HG02981 (cell line): ENCODE data around the gene CDC73.

ENCODE experiments used
- ATAC-seq: cut with Tn5 transposase; IDR thresholded peaks from one replicate; pipeline ENCODE4 v1.9.1; 2021; ENCODE audit warnings: mild to moderate bottlenecking, moderate library complexity; ENCODE audit not compliant: unreplicated experiment

CDC73 gene

DNA sequence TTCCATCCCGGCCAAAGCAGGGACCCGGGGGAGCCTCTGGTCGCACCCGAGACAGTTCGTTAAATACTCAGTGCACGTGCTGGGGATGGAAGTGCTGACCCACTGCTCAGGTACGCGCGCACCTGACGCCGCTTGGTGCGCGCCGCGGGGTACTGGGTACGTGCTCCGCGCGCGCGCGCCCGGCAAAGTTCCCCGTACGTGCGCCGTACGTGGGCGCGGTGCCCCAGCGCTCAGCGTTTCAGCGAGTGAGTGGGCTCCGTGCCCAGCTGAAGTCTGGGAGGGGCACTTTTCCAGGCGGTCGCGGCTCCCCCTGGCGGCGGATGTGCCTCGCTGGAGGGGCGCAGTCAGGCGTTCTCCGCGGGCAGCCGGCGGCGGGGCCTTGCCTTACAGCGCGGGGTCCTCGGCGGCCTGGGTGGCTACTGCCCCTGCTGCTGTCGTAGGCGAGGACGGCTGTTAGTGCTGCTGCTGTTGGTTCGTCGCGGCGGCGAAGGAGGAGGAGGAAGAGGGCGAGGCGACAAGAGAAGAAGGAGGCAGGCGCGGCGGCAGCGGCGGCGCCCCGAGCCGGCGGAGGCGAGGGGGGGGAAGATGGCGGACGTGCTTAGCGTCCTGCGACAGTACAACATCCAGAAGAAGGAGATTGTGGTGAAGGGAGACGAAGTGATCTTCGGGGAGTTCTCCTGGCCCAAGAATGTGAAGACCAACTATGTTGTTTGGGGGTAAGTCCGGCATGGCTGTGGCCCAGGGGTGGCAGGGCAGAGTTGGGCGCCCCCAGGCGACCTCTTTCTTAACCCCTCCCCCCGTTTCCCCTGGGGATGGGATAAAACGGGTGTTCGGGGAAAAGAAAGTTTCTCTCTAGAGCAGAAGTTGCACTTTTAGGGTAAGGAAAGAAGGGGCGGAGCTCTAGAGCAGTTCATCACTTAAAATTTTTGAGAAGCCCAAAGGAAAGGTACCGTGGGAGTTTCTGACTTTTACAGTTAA is at the start of gene CDC73:
Gene CDC73, plus strand, starts transcription at position 416 of the 978 bp plus-strand sequence. Its CDS starts 170 bp downstream, at position 586.
- ATAC-seq = peak; percentile 93

DNA sequence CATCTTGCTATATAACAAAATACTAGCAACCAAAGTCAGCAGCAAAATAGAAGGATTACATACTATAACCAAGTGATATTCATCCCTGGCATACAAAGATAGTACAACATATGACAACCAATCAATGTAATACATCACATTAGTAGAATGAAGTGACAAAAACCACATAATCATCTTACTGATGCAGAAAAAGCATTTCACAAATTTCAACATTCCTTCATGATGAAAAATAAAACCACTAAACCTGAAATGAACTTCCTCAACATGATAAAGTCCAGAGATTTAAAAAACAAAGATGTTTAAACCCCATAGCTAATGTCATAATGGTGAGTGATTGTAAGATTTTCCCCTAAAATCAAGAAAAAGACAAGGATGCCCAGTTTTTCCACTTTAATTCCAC is 43.8 kb upstream of the CDC73 start:
- ATAC-seq = no peak

DNA sequence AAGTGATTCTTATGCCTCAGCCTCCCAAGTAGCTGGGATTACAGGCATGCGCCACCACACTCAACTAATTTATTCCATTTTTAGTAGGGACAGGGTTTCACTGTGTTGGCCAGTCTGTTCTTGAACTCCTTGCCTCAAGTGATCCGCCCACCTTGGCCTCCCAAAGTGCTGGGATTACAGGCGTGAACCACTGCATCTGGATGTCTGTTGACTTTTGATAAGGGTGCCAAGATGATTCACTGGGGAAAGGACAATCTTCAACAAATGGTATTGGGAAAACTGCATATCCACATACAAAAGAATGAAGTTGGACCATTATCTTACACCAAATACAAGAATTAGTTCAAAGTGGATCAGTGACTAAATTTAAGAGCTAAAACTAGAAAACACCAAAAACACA is 42.6 kb upstream of the CDC73 start:
- ATAC-seq = no peak

DNA sequence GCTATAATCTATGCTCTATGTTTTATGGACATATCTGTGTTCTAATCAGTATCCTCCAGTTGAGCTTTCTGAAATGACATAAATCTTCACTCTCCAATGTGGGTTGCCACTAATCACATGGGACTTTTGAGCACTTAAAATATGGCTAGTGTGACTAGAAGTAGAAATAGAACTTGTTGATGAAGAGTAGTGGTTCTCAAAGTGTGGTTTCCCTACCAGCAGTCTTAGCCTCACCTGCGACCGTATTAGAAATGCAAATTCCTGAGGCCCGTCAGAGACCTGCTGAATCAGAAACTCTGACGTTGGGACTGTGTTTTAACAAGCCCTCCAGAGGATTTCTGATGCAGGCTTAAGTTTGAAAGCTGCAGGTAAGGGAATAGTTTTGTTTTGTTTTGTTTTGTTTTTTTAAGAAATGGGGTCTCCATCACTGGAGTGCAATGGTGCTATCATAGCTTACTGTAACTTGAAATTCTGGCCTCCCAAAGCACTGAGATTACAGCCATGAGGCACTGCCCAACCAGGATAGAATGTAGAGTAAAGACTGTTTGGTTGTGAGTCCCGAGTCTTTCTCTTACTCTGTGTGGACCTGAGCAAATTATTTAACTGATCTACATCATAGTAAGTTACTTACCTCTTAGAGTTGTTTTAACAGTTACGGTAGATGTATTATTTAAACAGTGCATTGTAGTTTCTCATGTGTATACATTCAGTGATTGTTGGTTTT is 38.3 kb upstream of the CDC73 start:
- peak; percentile 97 for ATAC-seq

DNA sequence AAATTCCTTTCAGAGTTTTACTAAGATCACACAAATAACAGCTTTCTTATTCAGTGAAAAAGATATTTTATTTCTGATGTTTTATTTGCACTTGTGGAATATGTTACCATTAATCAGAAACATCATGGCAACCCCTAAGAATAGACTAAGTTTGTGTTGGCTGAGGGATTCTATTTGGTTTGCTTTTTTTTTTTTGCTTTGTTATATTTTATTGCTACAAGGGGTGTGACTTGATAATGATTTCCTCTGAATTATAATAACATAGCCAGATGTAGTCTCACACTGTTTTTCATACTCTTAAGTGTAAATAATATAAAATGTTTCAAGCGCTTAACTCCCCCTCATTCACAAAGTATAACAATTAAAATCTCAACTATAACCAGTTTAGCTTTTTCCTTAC is 36.6 kb upstream of the CDC73 start:
- no peak for ATAC-seq

DNA sequence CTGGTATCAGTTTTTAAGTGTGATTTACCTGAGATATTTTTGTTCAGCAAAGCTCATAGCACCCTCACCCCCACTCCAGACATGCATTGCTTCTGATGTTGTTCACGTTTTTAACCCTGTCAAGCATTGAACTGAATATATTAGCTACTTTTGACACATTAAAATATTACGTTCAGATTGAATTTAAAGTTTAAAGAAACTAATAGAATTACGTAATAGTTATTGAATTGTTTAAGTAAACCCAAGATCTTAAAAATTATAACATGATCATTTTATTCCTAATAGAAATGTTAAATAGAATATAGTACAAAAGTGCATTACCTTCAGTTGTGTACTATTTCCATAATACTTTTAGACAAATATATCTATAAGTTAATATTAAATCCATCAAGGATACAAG is 35.5 kb upstream of the CDC73 start:
- no peak for ATAC-seq

DNA sequence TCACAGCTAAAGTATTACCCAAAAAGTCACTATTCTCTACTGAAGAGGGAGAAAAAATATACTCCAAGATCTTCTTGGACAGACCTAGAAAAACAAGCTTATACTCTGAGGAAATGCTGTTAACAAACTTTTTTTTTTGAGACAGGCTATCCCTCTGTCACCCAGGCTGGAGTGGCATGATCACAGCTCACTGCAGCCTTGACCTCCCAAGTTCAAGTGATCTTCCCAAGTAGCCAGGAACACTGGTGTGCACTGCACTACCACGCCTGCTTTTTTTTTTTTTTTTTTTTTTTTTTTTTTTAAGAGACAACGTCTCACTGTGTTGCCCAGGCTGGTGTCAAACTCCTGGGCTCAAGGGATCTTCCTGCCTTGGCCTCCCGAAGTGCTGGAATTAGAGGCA is 33.9 kb upstream of the CDC73 start:
- ATAC-seq = no peak

DNA sequence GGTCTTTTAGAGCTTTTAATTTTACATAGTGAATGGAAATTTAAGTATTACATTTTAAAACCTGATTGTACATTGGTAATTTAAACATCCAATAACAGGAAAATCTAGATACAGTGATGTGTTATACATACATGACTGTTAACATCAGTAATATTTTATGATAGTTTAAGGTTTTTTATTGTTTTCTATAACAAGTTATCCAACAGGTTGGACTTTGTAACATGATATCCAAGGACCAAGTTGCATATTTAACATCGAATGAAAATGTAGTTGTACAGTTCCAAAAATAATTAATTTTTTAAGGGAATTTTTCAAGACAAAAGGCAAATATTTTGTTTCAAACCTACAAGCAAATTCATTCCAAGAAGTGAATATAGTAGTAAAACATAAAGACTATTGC is 31.0 kb upstream of the CDC73 start:
- no peak for ATAC-seq

DNA sequence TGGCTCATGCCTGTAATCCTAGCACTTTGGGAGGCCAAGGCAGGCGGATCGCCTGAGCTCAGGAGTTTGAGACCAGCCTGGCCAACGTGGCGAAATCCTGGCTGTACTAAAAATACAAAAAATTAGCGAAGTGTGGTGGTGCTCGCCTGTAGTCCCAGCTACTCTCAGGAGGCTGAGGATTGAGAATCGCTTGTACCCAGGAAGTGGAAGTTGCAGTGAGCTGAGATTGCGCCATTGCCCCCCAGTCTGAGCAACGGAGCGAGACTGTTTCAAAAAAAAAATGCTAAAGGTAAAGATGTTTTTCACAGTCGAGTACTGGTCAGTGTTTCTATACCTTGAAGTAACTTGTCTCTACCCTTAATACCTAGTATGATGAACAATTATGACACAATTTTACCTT is 27.7 kb upstream of the CDC73 start:
- ATAC-seq = no peak

DNA sequence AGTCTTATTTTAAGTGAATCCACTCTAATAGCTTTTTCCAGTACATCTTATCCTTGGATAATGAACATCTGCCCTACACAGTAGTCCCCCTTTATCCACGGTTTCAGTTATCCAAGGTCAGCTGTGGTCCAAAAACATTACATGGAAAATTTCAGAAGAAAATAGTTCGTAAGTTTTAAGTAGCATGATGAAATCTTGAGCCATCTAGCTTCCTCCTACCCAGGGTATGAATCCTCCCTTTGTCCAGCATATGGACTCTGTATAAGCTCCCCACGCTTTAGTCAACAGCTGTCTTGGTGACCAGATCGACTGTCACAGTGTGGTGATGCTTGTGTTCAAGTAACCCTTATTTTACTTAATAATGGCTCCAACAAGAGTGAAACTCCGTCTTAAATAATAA is 19.2 kb upstream of the CDC73 start:
- ATAC-seq = no peak

DNA sequence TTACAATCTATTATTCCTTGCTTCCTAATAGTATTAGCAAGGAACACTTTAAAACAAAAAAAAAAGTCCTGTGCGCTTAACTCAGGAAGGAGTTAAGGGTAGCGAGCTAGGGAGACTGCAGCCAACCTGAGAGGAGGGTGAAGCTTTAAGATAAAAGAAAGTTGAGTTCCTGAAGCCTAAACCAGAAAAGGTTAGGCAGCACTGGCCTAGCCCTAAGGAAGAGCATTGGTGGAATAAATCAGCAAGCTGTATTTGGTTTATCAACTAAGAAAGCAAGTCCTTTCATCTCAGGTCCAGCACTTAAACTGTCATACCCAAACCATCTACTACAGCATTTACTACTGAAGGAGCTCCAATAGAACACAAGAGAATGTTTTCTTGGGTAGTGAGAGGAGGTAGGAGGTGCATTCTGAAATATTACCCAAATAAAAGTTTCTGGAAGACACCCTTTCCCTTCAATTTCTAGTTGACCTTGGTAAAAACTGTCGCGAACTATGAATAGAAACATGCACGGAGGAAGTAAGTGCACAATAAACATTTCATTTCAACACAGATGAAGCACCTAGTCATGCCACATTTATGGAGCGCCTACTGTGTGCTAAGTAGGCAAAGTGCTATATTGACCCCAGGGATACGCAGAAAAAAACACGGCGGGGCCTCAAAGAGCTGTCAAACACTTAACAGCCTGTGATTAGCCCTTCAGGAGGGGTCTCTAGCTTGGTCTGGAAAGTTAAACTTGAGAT is 17.9 kb upstream of the CDC73 start:
- ATAC-seq = no peak

DNA sequence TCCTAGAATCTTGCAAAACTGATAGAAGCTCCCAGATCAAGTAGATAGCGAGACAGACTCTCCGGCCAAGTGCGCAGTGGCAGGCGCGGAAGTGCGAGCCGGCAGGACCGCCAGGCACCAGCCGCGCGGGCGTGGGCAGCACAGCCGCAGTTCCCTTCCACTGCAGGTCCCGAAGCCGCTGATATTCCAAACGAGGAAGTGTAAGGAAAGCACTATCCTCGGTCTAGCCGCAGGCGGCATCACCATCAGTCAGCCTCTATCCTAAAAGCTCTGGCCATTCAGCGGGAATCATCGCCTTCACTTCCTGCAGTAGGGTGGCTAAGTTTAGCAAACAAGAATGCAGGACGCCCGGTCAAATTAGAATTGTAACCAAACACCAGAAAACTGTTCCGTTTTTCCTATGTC is 17.3 kb upstream of the CDC73 start:
- peak; percentile 25 for ATAC-seq

DNA sequence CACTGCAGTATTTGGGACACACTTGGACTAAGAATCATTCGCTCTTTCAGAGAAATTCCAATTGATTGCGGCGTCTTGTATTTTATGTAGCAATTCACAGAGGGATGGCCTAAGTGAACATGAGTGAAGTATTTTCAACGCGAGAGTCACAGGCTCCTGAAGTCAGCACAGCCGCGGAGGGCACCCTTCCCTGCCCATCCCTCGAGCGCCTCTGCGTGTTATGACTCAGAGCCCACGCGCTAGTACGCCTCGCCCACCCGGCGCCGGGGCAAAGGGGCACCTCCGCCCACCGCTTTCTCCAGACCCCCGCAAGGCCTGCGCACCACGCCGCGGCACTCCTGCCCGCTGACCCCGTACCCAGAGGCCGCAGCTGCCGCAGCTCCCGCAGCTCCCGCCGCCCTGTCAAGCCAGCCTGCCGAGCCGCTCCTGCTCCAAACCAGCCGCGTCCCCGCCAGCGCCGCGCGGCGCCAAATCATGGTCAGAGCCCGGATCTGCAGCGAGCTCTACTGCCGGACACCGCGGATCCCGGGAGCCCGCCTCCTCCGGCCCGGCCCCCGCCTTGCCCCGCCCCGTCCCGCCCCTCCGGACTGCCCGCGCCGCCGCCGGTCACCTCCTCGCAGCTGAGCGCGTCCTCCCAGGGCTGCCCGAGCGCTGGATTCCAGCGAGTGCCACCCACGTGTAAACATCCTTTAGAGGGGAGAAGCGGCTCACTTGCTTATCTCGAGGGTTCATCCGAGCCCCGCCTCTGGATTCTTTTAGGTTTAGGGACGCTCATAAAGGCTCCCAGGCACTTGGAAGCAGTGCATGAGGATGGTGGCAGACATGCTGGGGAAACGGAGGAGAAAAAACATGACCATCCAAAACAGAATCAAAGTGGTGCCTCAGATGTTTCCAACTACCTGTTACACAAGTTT is 16.7 kb upstream of the CDC73 start, which contains the start of gene GLRX2:
Gene GLRX2, minus strand, starts transcription at position 508 of the 914 bp plus-strand sequence. Its CDS starts 32 bp downstream, at position 476.
- ATAC-seq = peak; percentile 87

DNA sequence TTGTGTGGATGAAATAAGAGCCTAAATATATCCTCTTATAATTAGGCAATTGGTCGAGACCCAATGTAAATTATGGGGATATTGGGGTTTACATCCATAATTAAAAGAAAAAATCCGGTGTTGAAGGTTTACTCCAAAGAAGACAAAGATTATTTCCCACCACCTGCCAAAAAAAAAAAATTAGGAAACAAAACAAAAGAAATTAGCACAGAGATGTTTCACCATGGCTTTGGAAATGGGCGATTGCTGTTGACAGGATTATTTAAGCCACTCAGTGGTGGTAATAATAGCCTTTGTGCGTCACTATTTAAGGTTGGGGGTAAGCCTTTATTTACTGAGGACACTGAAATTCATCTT is 16.0 kb upstream of the CDC73 start:
- no peak for ATAC-seq

DNA sequence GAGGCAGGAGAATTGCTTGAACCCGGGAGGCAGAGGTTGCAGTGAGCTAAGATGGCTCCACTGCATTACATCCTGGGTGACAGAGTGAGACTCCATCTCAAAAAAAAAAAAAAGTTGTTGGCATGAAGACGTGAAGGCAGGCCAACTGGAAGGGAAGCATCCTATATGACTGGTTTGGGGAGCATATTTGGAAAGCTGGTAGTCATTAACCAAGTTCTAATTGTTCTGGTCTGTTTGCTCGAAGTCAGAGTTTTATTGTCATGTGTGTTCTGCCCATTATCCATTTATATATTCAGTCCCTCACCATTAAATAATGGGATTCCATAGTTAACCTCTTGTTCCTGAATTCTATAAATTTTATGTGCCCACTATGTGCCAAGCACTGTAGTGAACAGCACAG is 13.4 kb upstream of the CDC73 start:
- ATAC-seq = no peak

DNA sequence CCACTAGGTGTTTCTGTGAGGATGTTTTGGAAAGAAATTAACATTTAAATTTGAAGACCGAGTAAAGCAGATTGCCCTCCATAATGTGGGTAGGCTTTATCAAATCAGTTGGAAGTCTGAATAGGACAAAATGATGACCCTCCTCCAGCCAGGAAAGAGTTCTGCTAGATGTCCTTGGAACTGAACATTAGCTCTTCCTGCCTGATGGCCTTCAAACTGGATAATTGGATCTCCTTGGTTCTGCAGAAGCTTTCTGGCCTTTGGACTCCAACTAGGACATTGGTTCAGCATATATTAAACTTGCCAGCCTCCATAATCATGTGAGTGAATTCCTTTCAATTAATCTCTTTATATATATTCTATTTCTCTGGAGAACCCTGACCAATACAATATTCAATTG is 12.2 kb upstream of the CDC73 start:
- ATAC-seq = no peak

DNA sequence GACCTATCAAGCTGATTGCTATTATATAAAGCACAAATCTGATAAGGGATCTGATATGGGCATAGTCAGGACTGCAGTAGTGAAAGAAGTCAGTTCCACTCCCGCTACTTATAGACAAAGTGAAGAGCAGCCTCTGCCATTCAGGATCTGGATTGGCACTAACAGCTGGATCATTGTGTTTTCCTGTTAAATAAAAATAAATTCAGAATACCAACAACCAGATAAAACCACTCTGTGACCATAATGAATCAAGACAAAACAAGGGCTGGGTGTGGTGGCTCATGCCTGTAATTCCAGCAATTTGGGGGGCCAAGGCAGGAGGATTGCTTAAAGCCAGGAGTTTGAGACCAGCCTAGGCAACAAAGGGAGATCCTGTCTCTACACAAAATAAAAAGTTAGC is 11.6 kb upstream of the CDC73 start:
- ATAC-seq = no peak

DNA sequence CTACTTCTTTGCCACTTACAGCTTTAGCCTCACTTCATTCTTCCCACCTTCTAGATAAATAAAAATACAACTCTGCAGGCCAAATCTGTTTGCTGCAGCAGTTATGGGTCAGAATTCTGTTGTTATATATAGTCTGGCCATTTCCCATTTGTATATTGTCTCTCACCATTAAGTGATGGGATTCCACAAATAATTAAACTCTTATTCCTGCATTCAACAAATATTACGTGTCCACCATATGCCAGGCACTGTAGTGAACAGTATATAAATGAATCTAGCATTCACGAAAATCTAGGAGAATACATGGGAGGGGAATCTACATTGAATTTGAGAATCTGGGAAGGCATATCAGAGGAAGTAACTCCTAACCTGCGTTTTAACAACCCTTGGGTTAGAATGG is 11.0 kb upstream of the CDC73 start:
- no peak for ATAC-seq

DNA sequence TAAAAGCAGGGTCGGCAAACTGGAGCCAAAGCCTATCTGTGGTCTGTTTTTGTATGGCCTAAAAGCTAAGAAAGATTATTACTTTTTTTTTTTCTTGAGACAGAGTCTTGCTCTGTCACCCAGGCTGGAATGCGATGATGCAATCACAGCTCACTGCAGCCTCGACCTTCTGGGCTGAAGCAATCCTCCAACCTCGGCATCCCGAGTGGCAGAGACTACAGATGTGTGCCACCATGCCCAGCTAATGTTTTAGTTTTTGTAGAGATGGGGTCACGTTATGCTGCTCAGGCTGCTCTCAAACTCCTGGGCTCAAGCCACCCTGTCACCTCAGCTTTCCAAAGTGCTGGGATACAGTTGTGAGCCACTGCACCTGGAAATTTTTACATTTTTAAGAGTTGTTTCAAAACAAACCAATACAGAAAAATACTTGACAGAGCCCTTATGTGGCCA is 10.2 kb upstream of the CDC73 start:
- no peak for ATAC-seq
